GM10847 (cell line): Measurements from ENCODE around the gene ARL15.

Experiments
- POLR2A ChIP-seq: IDR thresholded peaks from 2 replicates; pipeline ENCODE4 v1.6.1; 2011; ENCODE audit not compliant: insufficient read length; ENCODE audit errors: extremely low read depth

ARL15 gene

GRCh38 chr5:53874409-53874808 lies 436.0 kb downstream of the ARL15 start:
- TF ChIP-seq POLR2A: no peak

- no peak for TF ChIP-seq POLR2A
Observed at GRCh38 chr5:53873235-53873634, 437.1 kb downstream of the ARL15 start.

- TF ChIP-seq POLR2A: no peak
Observed at GRCh38 chr5:53871775-53872174, 438.6 kb downstream of the ARL15 start.

GRCh38 chr5:53871050-53871449 lies 439.3 kb downstream of the ARL15 start:
- TF ChIP-seq POLR2A: no peak

- no peak for TF ChIP-seq POLR2A
Observed at GRCh38 chr5:53858700-53859456, 451.5 kb downstream of the ARL15 start.

GRCh38 chr5:53856506-53856905 lies 453.9 kb downstream of the ARL15 start:
- TF ChIP-seq POLR2A: no peak

- TF ChIP-seq POLR2A: no peak
Observed at GRCh38 chr5:53834500-53834899, 475.9 kb downstream of the ARL15 start.
